Duodenal mucosa (tissue), 2 donors: ENCODE results near the gene EBF3.

ENCODE experiments used
- H3K27ac ChIP-seq: one replicate; pipeline ENCODE4 v1.7.0; 2013; ENCODE audit warnings: low read depth, low read length
- H3K27me3 ChIP-seq, 2 donors: one replicate each; pipeline ENCODE4 v1.7.0; 2013; ENCODE audit warnings: low read length in 2 of 2, control low read depth in 1 of 2; ENCODE audit not compliant: insufficient read depth in 2 of 2, control insufficient read depth in 1 of 2
- H3K36me3 ChIP-seq, 2 donors: one replicate each; pipeline ENCODE4 v1.7.0; 2013; ENCODE audit warnings: low read length in 2 of 2, control low read depth in 1 of 2; ENCODE audit not compliant: insufficient read depth in 2 of 2, control insufficient read depth in 1 of 2
- H3K4me1 ChIP-seq, 2 donors: one replicate each; pipeline ENCODE4 v1.7.0; 2013; ENCODE audit warnings: low read length in 2 of 2, control low read depth in 1 of 2; ENCODE audit not compliant: insufficient read depth in 2 of 2, control insufficient read depth in 1 of 2
- H3K4me3 ChIP-seq, 2 donors: one replicate each; pipeline ENCODE4 v1.7.0; 2013; ENCODE audit warnings: low read length in 2 of 2, low read depth in 1 of 2
- H3K9ac ChIP-seq, 2 donors: one replicate each; pipeline ENCODE4 v1.7.0; 2013; ENCODE audit warnings: low read length in 2 of 2, low read depth in 1 of 2
- H3K9me3 ChIP-seq, 2 donors: one replicate each; pipeline ENCODE4 v1.7.0; 2013; ENCODE audit warnings: low read length in 2 of 2, control low read depth in 1 of 2; ENCODE audit not compliant: control insufficient read depth in 1 of 2

Gene EBF3

GRCh38 chr10:129999140-129999539 is 35.1 kb upstream of the EBF3 start:
- no peaks in the 10 kb centered on the region for H3K4me1 ChIP-seq
- no peak overlapping the region for H3K27ac ChIP-seq
- no peaks in the 10 kb centered on the region for H3K27me3 ChIP-seq
- H3K9ac ChIP-seq, result no peak overlapping the region
- H3K9me3 ChIP-seq, result no peaks in the 10 kb centered on the region
- no peak overlapping the region for H3K4me3 ChIP-seq
- no peaks in the 10 kb centered on the region for H3K36me3 ChIP-seq

- no peak overlapping the region for H3K27ac ChIP-seq
- no peaks in the 10 kb centered on the region for H3K9me3 ChIP-seq
- no peak overlapping the region for H3K4me3 ChIP-seq
- H3K9ac ChIP-seq, result no peak overlapping the region
- no peaks in the 10 kb centered on the region for H3K4me1 ChIP-seq
- peaks cover 0 to 3% of the 10 kb centered on the region in 2 donors for H3K27me3 ChIP-seq
- H3K36me3 ChIP-seq, result no peaks in the 10 kb centered on the region
Measured at GRCh38 chr10:129993621-129994020, 29.5 kb upstream of the EBF3 start.

GRCh38 chr10:129992356-129992755 is 28.3 kb upstream of the EBF3 start:
- Histone ChIP-seq H3K4me1 (no peaks in the 10 kb centered on the region), H3K36me3 (no peaks in the 10 kb centered on the region), H3K27ac (no peak overlapping the region), H3K9ac (no peak overlapping the region), H3K27me3 (peaks cover 0 to 3% of the 10 kb centered on the region in 2 donors), H3K4me3 (no peak overlapping the region), H3K9me3 (no peaks in the 10 kb centered on the region)

- Histone ChIP-seq H3K9me3 (no peaks in the 10 kb centered on the region), H3K36me3 (no peaks in the 10 kb centered on the region), H3K27ac (no peak overlapping the region), H3K4me3 (no peak overlapping the region), H3K9ac (no peak overlapping the region), H3K4me1 (no peaks in the 10 kb centered on the region), H3K27me3 (peaks cover 3 to 5% of the 10 kb centered on the region in 2 donors)
Measured at GRCh38 chr10:129982825-129983224, 18.8 kb upstream of the EBF3 start.

GRCh38 chr10:129978980-129979379 is 14.9 kb upstream of the EBF3 start:
- Histone ChIP-seq H3K4me1 (no peaks in the 10 kb centered on the region), H3K4me3 (no peak overlapping the region), H3K9me3 (no peaks in the 10 kb centered on the region), H3K36me3 (no peaks in the 10 kb centered on the region), H3K27me3 (peaks cover 18 to 19% of the 10 kb centered on the region in 2 donors), H3K9ac (no peak overlapping the region), H3K27ac (no peak overlapping the region)

- Histone ChIP-seq H3K4me1 (no peaks in the 10 kb centered on the region), H3K27me3 (peaks cover 18 to 25% of the 10 kb centered on the region in 2 donors), H3K9me3 (no peaks in the 10 kb centered on the region), H3K36me3 (no peaks in the 10 kb centered on the region), H3K4me3 (no peak overlapping the region), H3K9ac (no peak overlapping the region), H3K27ac (no peak overlapping the region)
Measured at GRCh38 chr10:129978322-129978721, 14.2 kb upstream of the EBF3 start.

- Histone ChIP-seq H3K27me3 (peaks cover 18 to 29% of the 10 kb centered on the region in 2 donors), H3K9ac (no peak overlapping the region), H3K36me3 (no peaks in the 10 kb centered on the region), H3K27ac (no peak overlapping the region), H3K4me1 (no peaks in the 10 kb centered on the region), H3K4me3 (no peak overlapping the region), H3K9me3 (no peaks in the 10 kb centered on the region)
Measured at GRCh38 chr10:129977794-129978193, 13.7 kb upstream of the EBF3 start.

GRCh38 chr10:129973674-129974059 is 9.6 kb upstream of the EBF3 start:
- Histone ChIP-seq H3K36me3 (no peaks in the 10 kb centered on the region), H3K4me3 (no peak overlapping the region), H3K4me1 (peaks cover 0 to 5% of the 10 kb centered on the region in 2 donors), H3K27me3 (peaks cover 37 to 60% of the 10 kb centered on the region in 2 donors), H3K9me3 (no peaks in the 10 kb centered on the region), H3K9ac (no peak overlapping the region), H3K27ac (no peak overlapping the region)

- Histone ChIP-seq H3K9me3 (no peaks in the 10 kb centered on the region), H3K27me3 (peaks cover 42 to 62% of the 10 kb centered on the region in 2 donors), H3K36me3 (no peaks in the 10 kb centered on the region), H3K27ac (no peak overlapping the region), H3K4me3 (no peak overlapping the region), H3K9ac (no peak overlapping the region), H3K4me1 (peaks cover 0 to 5% of the 10 kb centered on the region in 2 donors)
Measured at GRCh38 chr10:129972966-129973673, 9.0 kb upstream of the EBF3 start.

GRCh38 chr10:129972145-129972965 is 8.3 kb upstream of the EBF3 start:
- peaks cover 0 to 5% of the 10 kb centered on the region in 2 donors for H3K4me1 ChIP-seq
- H3K9me3 ChIP-seq, result no peaks in the 10 kb centered on the region
- no peak overlapping the region for H3K9ac ChIP-seq
- peaks cover 46 to 70% of the 10 kb centered on the region in 2 donors for H3K27me3 ChIP-seq
- H3K36me3 ChIP-seq, result no peaks in the 10 kb centered on the region
- no peak overlapping the region for H3K27ac ChIP-seq
- H3K4me3 ChIP-seq, result no peak overlapping the region
